Measurements from ENCODE around the gene NOTCH2.

NOTCH2 gene

GRCh38 chr1:119882132-119883049 is 187.1 kb downstream of the NOTCH2 start:
- in situ Hi-C loops (cut with MboI; ENCODE audit: low sequenced_read_pairs): no loop called here

GRCh38 chr1:119879510-119880434 is 189.7 kb downstream of the NOTCH2 start:
- in situ Hi-C loops (cut with MboI; ENCODE audit: low sequenced_read_pairs): no loop called here

- in situ Hi-C loops (cut with MboI; ENCODE audit: low sequenced_read_pairs): no loop called here
Measured at GRCh38 chr1:119878171-119878570, 191.3 kb downstream of the NOTCH2 start.

- in situ Hi-C loops (cut with MboI; ENCODE audit: low sequenced_read_pairs): no loop called here
Measured at GRCh38 chr1:119874186-119874585, 195.3 kb downstream of the NOTCH2 start.

GRCh38 chr1:119873135-119874015 is 196.1 kb downstream of the NOTCH2 start:
- in situ Hi-C loops (cut with MboI; ENCODE audit: low sequenced_read_pairs): no loop called here

GRCh38 chr1:119871881-119872280 is 197.6 kb downstream of the NOTCH2 start:
- in situ Hi-C loops (cut with MboI; ENCODE audit: low sequenced_read_pairs): no loop called here

- in situ Hi-C loops (cut with MboI; ENCODE audit: low sequenced_read_pairs): no loop called here
Measured at GRCh38 chr1:119870917-119871596, 198.4 kb downstream of the NOTCH2 start.

- in situ Hi-C loops (cut with MboI; ENCODE audit: low sequenced_read_pairs): no loop called here
Measured at GRCh38 chr1:119869995-119870394, 199.5 kb downstream of the NOTCH2 start.

- in situ Hi-C loops (cut with MboI; ENCODE audit: low sequenced_read_pairs): no loop called here
Measured at GRCh38 chr1:119868176-119868575, 201.3 kb downstream of the NOTCH2 start.

GRCh38 chr1:119866451-119866850 is 203.0 kb downstream of the NOTCH2 start:
- in situ Hi-C loops (cut with MboI; ENCODE audit: low sequenced_read_pairs): no loop called here

- in situ Hi-C loops (cut with MboI; ENCODE audit: low sequenced_read_pairs): no loop called here
Measured at GRCh38 chr1:119865627-119866026, 203.8 kb downstream of the NOTCH2 start.

- in situ Hi-C loops (cut with MboI; ENCODE audit: low sequenced_read_pairs): no loop called here
Measured at GRCh38 chr1:119862276-119862675, 207.2 kb downstream of the NOTCH2 start.
